Measurements from ENCODE around the gene PDK2.

The PDK2 gene

DNA sequence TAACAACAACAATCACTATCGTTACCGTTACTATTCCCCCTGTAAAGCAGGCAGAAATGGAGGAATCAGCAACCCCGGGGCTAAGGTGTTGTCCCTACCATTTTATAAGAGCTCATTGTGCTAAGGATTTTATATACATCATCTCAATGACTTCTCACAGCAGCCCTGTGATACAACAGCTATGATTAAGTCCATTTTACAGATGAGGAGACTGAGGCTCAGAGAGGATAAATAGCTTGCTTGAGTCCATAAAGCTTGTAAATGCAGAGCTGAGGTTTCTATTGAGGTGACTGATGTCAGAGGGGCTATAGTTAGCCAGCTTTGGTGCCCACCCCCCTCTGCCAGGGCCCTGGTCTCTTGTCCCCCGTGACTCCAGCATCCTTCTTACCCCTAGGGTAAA is 16.7 kb upstream of the PDK2 start:
- no peak for DNase-seq (ENCODE audit: low read depth in 2 of 2)

GRCh38 chr17:50079334-50080095 is 15.6 kb upstream of the PDK2 start:
- no peak for DNase-seq (ENCODE audit: low read depth in 2 of 2)

GRCh38 chr17:50080096-50080480 is 15.1 kb upstream of the PDK2 start:
- no peak for DNase-seq (ENCODE audit: low read depth in 2 of 2)

GRCh38 chr17:50080827-50081226 is 14.3 kb upstream of the PDK2 start:
- no peak for DNase-seq (ENCODE audit: low read depth in 2 of 2)

DNA sequence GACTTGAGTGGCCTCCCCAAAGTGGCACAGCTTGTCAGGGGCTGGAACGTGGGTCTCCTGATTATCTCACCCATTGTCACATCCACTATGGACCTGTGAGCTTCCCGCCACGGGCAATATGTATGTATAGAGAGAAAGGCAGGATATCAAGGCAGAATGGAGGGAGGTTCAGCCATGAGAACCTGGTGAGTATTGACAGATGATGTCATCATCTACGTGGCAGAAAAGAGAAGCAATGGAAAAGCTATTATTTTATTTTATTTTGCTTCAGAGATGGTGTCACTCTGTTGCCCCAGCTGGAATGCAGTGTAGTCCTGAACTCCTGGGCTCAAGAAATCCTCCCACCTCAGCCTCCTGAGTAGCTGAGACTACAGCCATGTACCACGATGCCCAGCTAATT is 13.4 kb upstream of the PDK2 start:
- no peak for DNase-seq (ENCODE audit: low read depth in 2 of 2)

DNA sequence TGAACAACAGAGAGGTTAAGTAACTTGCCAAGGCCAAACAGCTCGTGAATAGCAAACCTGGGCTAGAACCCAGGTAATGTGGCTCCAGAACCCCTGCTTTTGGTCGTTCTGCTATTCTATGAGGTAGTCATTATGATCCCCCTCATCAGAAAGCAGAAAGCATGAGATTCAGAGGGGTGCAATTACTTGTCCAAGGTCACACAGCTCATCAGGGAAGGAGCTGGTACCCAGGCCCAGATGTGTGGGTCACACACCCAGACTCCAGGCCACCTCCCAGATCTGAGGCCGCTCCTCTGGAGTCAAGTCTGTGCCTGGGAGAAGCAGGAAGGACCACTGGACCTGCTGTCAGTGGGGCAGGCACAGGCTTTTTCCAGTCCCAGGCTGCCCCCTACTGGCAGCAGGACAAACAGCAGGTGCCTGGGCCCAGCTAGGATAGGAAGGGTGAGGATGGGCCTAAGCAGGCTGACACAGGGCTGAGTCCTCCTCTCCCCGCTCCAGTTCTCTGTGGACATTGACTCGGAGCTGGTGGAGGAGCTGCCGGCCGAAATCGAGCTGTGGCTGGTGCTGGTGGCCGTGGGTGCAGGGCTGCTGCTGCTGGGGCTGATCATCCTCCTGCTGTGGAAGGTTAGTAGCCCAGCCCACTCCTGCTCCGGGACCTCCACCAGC is 7.8 kb upstream of the PDK2 start:
- DNase-seq (ENCODE audit: low read depth in 2 of 2), result peak; percentile 39 to 49

DNA sequence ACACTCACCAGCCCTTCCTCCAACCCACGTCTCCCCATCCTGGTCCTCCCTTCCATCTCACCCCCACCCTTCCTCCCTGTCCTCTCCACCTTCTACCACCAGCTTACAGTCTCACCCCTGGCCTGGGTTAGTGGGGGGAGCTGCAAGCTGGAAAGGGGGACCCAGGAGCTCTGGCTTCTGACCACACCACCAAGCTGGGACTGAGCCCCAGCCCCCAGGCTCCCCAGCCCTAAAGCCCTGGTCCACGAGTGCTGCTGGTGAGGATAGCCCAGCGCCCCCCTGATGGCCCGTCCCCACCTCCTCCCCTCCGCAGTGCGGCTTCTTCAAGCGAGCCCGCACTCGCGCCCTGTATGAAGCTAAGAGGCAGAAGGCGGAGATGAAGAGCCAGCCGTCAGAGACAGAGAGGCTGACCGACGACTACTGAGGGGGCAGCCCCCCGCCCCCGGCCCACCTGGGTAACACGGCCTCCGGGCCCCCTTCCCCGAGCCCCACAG is 7.2 kb upstream of the PDK2 start:
- no peak for DNase-seq (ENCODE audit: low read depth in 2 of 2)

DNA sequence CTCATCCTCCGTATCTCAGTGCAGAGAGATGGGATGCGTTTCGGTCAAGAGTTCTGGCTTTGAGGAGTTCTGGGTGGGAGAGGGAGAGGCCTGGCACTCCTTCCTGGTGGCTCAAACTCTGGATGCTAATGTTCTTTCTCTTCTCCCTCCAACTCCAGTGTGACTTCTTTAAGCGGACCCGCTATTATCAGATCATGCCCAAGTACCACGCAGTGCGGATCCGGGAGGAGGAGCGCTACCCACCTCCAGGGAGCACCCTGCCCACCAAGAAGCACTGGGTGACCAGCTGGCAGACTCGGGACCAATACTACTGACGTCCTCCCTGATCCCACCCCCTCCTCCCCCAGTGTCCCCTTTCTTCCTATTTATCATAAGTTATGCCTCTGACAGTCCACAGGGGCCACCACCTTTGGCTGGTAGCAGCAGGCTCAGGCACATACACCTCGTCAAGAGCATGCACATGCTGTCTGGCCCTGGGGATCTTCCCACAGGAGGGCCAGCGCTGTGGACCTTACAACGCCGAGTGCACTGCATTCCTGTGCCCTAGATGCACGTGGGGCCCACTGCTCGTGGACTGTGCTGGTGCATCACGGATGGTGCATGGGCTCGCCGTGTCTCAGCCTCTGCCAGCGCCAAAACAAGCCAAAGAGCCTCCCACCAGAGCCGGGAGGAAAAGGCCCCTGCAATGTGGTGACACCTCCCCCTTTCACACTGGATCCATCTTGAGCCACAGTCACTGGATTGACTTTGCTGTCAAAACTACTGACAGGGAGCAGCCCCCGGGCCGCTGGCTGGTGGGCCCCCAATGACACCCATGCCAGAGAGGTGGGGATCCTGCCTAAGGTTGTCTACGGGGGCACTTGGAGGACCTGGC is 6.0 kb upstream of the PDK2 start:
- no peak for DNase-seq (ENCODE audit: low read depth in 2 of 2)

DNA sequence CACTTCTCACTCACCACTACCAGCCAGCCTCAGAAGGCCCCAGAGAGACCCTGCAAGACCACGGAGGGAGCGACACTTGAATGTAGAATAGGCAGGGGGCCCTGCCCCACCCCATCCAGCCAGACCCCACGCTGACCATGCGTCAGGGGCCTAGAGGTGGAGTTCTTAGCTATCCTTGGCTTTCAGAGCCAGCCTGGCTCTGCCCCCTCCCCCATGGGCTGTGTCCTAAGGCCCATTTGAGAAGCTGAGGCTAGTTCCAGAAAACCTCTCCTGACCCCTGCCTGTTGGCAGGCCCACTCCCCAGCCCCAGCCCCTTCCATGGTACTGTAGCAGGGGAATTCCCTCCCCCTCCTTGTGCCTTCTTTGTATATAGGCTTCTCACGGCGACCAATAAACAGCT is 5.1 kb upstream of the PDK2 start:
- DNase-seq (ENCODE audit: low read depth in 2 of 2), result no peak

GRCh38 chr17:50090971-50091917 is 3.9 kb upstream of the PDK2 start:
- no peak for DNase-seq (ENCODE audit: low read depth in 2 of 2)

DNA sequence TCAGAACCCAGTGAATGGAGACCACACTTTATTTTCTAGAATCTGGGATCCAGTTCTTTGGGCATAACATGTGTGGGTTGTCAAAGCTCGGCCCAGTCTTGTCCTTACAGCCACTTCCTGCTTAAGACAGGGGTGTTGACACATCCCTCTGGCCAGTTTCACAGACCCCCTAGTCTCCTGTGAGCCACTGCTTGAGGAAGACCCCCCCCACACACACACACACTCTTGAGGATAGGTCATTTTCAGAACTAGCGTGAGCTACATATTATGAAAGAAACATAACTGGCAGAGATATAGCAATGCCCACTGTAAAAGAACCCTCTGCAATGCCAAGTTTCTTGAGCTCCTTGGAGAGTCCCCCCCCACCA is 3.2 kb upstream of the PDK2 start:
- no peak for DNase-seq (ENCODE audit: low read depth in 2 of 2)

GRCh38 chr17:50093246-50093645 is 1.9 kb upstream of the PDK2 start:
- no peak for DNase-seq (ENCODE audit: low read depth in 2 of 2)

DNA sequence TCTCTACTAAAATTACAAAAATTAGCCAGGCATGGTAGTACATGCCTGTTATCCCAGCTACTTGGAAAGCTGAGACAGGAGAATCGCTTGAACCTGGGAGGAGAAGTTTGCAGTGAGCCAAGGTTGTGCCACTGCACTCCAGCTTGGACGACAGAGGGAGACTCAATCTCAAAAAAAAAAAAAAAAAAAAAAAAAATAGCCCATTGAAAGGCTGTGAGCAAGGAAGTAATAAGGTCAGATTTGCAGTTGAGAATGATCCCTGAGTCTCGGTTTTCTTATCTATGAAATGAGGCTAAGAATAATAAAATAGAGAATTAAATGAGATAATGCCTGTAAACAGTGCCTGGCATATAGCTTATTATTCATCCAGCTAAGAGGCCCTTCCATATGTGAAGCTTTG is 1.3 kb upstream of the PDK2 start:
- no peak for DNase-seq (ENCODE audit: low read depth in 2 of 2)

- DNase-seq (ENCODE audit: low read depth in 2 of 2), result peak; percentile 67 to 78
Measured at GRCh38 chr17:50094243-50094752, 853 bp upstream of the PDK2 start.

DNA sequence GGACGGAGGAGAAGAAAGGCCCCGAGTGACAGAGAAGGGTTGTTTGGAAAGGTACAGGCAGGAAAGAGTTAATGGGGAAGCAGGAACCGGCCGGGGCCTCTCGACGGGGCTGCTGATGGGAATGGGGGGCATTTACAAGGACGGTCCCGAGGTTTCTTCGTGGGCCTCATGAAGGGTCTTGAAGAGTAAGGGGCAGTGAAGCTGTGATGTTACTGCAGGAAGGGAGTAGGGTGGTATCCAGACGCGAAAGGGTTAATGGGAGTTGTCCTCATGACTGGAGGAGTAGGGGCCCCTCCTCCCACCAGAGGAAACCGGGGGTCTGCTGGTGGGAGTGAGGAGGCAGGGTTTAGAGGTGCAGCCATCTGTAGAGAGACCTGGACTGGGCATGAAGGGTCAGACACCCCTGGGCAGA is 481 bp downstream of the PDK2 start:
- no peak for DNase-seq (ENCODE audit: low read depth in 2 of 2)

DNA sequence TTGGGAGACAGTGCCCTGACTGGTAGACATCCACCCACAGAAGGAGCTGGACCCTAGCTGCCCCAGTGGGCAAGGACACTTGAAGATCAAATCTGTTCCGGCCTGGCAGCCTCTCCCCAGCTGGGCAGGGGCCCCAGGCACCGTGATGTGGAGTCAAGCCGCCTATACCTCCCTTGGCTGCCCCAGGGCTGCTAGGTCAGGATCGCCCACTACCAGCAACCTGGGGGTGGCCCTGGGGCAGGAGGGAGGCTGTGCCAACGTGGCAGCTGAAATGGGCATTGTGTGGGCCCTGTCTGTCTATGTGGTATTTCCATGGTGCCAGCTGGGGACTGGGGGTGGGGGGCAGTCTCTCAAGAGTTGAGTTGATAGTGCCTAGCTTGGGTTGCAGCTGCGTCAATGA is 941 bp downstream of the PDK2 start:
- no peak for DNase-seq (ENCODE audit: low read depth in 2 of 2)

DNA sequence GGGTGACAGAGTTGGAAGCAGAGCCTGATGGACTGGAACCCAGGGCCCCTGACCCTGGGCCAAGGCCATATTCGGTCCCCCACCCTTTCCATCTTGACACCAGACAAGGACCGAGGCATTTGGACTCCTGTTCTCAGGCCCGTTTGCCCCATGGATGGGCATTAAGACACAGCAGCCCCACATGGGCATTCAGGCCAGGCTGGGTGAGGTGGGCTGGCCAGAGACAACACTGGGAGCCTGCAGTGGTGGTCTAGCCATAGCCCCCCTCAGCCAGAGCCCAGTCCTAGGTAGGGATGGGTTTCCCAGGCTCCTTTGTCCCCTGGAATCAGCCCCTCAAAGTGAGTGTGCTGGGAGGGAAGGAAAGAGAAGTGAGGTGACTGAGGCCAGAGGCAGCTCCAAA is 1.6 kb downstream of the PDK2 start:
- no peak for DNase-seq (ENCODE audit: low read depth in 2 of 2)

DNA sequence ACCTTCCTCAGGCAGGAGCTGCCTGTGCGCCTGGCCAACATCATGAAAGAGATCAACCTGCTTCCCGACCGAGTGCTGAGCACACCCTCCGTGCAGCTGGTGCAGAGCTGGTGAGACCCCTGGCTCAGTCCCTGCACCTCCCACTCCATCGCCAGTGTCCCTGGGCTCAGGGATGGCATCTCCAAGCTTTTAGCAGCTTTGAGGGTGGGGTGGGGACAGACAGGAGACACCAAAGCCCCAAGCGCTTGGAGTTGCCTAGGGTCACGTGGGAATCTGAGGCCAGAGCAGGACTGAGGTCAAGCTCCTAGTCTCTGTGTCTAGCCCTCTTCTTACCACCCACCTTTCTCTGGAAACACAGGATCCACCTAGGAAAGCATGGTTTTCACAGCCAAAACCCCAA is 2.3 kb downstream of the PDK2 start:
- no peak for DNase-seq (ENCODE audit: low read depth in 2 of 2)

DNA sequence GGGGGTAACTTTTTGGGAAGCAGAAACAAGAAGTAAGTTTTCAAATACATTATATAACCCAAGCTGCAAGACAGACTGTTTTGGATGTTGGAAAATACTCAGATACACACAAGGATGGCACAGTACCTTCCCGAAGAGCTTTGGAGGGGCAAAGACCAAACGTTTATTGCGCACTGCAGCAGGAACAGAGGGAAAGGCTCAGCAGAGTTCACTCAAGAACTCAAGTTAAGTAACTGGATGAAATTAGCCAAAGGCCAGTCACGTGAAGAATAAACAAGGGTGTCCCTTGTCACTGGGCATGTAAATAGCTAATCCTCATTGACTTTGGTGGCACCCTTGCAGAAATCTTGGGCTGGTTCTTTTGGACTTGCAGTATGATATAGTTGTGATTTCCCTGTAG is 2.8 kb downstream of the PDK2 start:
- no peak for DNase-seq (ENCODE audit: low read depth in 2 of 2)

- no peak for DNase-seq (ENCODE audit: low read depth in 2 of 2)
Measured at GRCh38 chr17:50098583-50098982, 3.4 kb downstream of the PDK2 start.

DNA sequence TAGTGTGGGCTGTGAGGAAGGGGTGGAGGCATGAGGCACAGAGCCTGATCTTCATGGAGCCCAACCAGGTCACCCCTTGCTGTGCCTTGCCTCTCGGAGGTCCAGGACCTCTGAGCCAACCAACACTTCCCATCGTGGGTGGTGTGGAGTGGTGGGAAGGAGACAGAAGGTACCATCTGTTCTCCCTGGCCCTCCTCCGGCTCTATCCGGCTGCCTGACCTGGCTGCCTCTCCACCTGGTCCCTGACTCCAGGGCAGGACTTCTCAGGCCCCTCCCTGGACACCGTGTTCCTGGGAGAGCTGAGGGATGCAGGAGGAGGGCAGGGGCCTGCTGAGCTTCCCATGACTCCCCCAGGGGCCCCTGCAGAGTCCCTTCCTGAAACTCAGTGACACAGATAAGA is 3.9 kb downstream of the PDK2 start:
- DNase-seq (ENCODE audit: low read depth in 2 of 2), result no peak

All from stimulated activated CD8-positive, alpha-beta memory T cell treated with anti-CD3 and anti-CD28 coated beads, Interleukin-15, amount 100 ng/mL, for 4 hours (primary cell).